Skeletal muscle tissue (tissue), 4 donors: ENCODE measurements around the gene HDAC3. TPM values are rescaled to one million over a fixed set of nuclear protein-coding genes. Genes with fewer than 3 reads are reported as not detected.

Experiments
- H3K27ac ChIP-seq: one replicate; pipeline ENCODE4 v1.7.0; 2013; ENCODE audit warnings: mild to moderate bottlenecking, low read depth, low read length, inconsistent platforms
- H3K27me3 ChIP-seq, 3 donors: one replicate each; pipeline ENCODE4 v1.7.0; 2013; ENCODE audit warnings: low read length in 3 of 3; ENCODE audit not compliant: control insufficient read depth in 3 of 3, insufficient read depth in 3 of 3
- H3K36me3 ChIP-seq, 3 donors: one replicate each; pipeline ENCODE4 v1.7.0; 2013; ENCODE audit warnings: low read length in 3 of 3; ENCODE audit not compliant: control insufficient read depth in 3 of 3, insufficient read depth in 3 of 3
- H3K4me1 ChIP-seq, 3 donors: one replicate each; pipeline ENCODE4 v1.7.0; 2013; ENCODE audit warnings: low read length in 3 of 3, mild to moderate bottlenecking in 3 of 3; ENCODE audit not compliant: control insufficient read depth in 3 of 3, insufficient read depth in 3 of 3
- H3K4me3 ChIP-seq, 3 donors: one replicate each; pipeline ENCODE4 v1.7.0; 2013; ENCODE audit warnings: low read length in 3 of 3
- H3K9ac ChIP-seq, 3 donors: one replicate each; pipeline ENCODE4 v1.7.0; 2013; ENCODE audit warnings: low read length in 3 of 3, mild to moderate bottlenecking in 3 of 3, moderate library complexity in 2 of 3, low read depth in 1 of 3
- H3K9me3 ChIP-seq, 3 donors: one replicate each; pipeline ENCODE4 v1.7.0; 2013; ENCODE audit warnings: low read length in 3 of 3; ENCODE audit not compliant: control insufficient read depth in 3 of 3
- total RNA-seq: library from RNA; depleted of rRNA; stranded (reverse); fragments of >200 nt; gene quantifications from one replicate; pipeline ENCODE4 v1.2.3, GENCODE V29; 2014
- donor health status: Osteomylitis.

HDAC3 gene
- total RNA-seq, 1 donor from 2014 or later = 40.7 TPM

DNA sequence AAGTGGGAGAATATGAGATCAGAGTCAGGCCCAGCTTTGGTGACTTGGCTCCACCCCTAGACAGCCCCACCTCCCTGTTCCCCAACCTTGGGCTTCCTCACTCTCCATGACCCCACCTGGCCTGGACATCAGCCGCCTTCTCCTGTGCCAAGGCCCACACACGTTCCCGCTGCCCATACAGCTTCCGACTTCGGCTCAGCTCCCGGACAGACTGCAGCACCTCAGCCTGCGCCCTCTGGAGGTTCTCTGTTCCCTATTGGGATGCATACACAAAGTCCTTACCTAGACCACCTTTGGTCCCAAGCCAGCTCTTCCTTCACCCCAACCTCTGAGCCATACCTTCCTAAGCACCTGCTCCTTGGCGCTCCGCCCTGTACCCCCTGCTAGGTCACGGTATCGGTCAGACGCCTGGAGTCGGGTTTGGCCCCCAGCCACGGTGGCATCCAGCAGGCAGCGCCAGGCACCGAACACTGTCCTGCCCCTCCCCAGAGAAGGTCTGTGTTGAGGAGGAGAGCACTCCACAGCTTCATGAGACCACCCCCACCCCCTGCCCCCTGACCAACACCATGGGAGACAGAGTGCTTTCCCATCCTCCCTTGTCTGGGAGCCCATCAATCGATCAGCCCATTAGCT is 12.5 kb upstream of the HDAC3 start:
- Histone ChIP-seq H3K36me3 (peaks cover 0 to 16% (median 0%) of the 10 kb centered on the region in 3 donors), H3K27me3 (peaks cover 0 to 6% (median 4%) of the 10 kb centered on the region in 3 donors), H3K27ac (no peak overlapping the region), H3K9ac (no peak overlapping the region), H3K4me3 (no peak overlapping the region), H3K9me3 (no peaks in the 10 kb centered on the region), H3K4me1 (peaks cover 0 to 11% (median 6%) of the 10 kb centered on the region in 3 donors)

- Histone ChIP-seq H3K27me3 (peaks cover 0 to 6% (median 4%) of the 10 kb centered on the region in 3 donors), H3K4me1 (peaks cover 0 to 11% (median 6%) of the 10 kb centered on the region in 3 donors), H3K27ac (no peak overlapping the region), H3K36me3 (peaks cover 0 to 16% (median 0%) of the 10 kb centered on the region in 3 donors), H3K4me3 (no peak overlapping the region), H3K9me3 (no peaks in the 10 kb centered on the region), H3K9ac (no peak overlapping the region)
Measured at GRCh38 chr5:141647851-141648250, 11.2 kb upstream of the HDAC3 start.

DNA sequence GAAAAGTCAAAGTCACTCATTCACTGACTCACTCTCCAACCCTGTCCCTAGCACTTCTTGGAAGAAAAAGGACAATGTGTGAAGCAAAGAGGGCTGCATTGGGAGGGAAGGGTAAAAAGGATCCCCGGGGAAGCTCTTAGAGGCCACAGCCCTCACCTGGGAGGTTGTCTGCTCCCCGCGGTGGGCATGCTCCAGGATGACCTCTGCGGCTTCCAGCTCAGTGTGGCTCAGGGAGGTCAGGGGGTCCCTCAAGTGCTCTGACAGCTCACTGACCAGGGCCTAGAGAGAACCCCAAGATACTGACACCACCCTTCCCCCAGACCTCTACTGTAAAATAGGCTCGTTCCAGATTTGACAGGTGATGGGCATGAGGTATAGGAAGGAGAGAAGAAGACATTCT is 10.6 kb upstream of the HDAC3 start:
- Histone ChIP-seq H3K4me1 (peaks cover 0 to 11% (median 6%) of the 10 kb centered on the region in 3 donors), H3K9ac (no peak overlapping the region), H3K36me3 (peaks cover 0 to 16% (median 0%) of the 10 kb centered on the region in 3 donors), H3K4me3 (no peak overlapping the region), H3K27me3 (peaks cover 0 to 6% (median 4%) of the 10 kb centered on the region in 3 donors), H3K27ac (no peak overlapping the region), H3K9me3 (no peaks in the 10 kb centered on the region)

DNA sequence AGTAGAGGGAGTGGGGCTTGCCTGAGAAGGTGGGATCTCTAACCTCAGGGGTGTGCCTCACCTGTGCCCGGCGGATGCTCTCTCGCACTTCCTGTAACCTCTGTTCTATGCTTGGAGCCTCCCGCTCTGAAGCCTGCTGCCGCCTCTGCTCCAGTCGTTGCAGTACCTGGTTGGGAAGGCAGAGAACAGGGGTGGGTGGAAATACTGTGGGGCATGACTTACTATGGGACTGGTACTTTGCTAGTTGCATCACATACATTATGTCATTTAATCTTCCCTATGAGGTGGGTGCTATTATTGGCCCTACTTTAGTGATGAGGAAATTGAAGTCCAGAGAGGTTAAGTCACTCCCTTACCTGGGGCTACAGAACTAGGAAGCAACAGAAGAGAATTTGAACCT is 9.4 kb upstream of the HDAC3 start:
- H3K27me3 ChIP-seq = peaks cover 0 to 6% (median 4%) of the 10 kb centered on the region in 3 donors
- H3K4me3 ChIP-seq = no peak overlapping the region
- peaks cover 0 to 6% (median 3%) of the 10 kb centered on the region in 3 donors for H3K4me1 ChIP-seq
- no peak overlapping the region for H3K9ac ChIP-seq
- H3K27ac ChIP-seq = no peak overlapping the region
- H3K9me3 ChIP-seq = no peaks in the 10 kb centered on the region
- peaks cover 0 to 16% (median 0%) of the 10 kb centered on the region in 3 donors for H3K36me3 ChIP-seq

DNA sequence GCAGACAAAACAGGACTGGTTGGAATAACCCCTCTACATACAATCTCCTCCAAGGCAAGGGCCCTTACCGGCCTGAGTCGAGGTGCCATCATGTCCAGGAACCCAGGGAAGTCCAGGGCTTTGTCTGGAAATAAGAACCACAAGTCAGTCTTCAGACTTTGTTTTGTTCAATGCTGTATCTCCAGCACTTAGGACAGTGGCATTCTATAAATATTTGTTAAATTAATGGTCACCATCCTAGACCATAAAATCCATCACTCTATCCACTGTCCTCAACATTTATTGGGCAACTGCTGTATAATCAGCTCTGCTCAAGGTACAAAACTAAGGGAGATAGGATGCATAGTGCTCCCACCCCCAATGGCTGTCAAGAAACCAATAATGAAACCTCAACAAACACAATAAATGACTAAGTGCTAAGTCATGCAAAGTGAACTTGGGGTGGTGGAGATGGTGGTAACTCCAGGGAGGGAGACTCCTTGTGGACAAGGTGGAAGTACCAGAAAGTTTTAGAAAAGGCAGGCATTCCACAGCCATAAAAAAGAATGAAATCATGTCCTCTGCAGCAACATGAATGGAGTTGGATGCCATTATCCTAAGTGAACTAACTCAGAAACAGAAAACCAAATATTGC is 5.1 kb upstream of the HDAC3 start:
- peaks cover 8 to 17% (median 13%) of the 10 kb centered on the region in 3 donors for H3K4me1 ChIP-seq
- H3K27me3 ChIP-seq = peaks cover 0 to 16% (median 12%) of the 10 kb centered on the region in 3 donors
- H3K9ac ChIP-seq = no peak overlapping the region
- no peak overlapping the region for H3K4me3 ChIP-seq
- no peak overlapping the region for H3K27ac ChIP-seq
- no peaks in the 10 kb centered on the region for H3K9me3 ChIP-seq
- peaks cover 0 to 14% (median 0%) of the 10 kb centered on the region in 3 donors for H3K36me3 ChIP-seq

- Histone ChIP-seq H3K36me3 (peaks cover 0 to 8% (median 2%) of the 10 kb centered on the region in 3 donors), H3K9me3 (no peaks in the 10 kb centered on the region), H3K4me3 (no peak overlapping the region), H3K9ac (no peak overlapping the region), H3K27ac (no peak overlapping the region), H3K27me3 (peaks cover 0 to 16% (median 12%) of the 10 kb centered on the region in 3 donors), H3K4me1 (peaks cover 13 to 24% (median 18%) of the 10 kb centered on the region in 3 donors)
Measured at GRCh38 chr5:141640698-141641097, 4.0 kb upstream of the HDAC3 start.

- Histone ChIP-seq H3K36me3 (peaks cover 0 to 7% (median 2%) of the 10 kb centered on the region in 3 donors), H3K9me3 (no peaks in the 10 kb centered on the region), H3K27ac (no peak overlapping the region), H3K9ac (no peak overlapping the region), H3K27me3 (peaks cover 0 to 16% (median 12%) of the 10 kb centered on the region in 3 donors), H3K4me3 (no peak overlapping the region), H3K4me1 (peaks cover 20 to 31% (median 24%) of the 10 kb centered on the region in 3 donors)
Measured at GRCh38 chr5:141640051-141640415, 3.4 kb upstream of the HDAC3 start.

DNA sequence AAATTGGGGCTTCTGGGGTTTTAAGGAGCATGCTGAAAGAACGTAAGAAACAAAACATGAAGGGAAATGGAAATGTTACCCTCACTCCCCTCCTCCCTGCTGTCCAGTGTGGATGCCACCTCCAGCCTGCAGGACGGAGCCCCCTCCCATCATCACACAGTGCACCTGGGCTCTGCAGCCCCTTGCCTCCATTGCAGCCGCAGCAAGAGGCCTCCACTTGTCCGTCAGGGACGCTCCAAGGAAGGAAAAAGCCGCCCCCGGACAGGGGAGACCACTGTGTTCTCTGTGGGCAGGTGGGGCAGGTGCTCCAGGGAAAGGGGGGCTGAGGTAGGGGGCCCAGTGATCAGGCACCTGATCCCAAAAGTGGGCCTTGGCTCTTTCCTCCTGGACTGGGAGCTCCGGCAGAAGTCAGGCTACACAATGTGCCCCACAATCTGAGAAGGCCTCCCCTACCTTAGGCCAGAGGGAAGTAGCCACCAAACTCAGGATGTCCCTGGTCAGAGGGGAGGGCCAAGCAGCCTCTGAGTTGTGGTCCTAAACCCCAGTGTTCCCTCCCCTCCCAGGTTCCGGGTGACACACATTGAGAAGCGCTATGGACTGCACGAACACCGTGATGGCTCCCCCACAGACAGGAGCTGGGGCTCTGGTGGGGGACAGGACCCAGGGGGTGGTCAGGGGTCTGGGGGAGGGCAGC is 2.9 kb upstream of the HDAC3 start:
- Histone ChIP-seq H3K9me3 (no peaks in the 10 kb centered on the region), H3K27ac (no peak overlapping the region), H3K36me3 (peaks cover 0 to 6% (median 6%) of the 10 kb centered on the region in 3 donors), H3K9ac (no peak overlapping the region), H3K27me3 (peaks cover 0 to 16% (median 12%) of the 10 kb centered on the region in 3 donors), H3K4me1 (peaks cover 25 to 35% (median 25%) of the 10 kb centered on the region in 3 donors), H3K4me3 (no peak overlapping the region)

DNA sequence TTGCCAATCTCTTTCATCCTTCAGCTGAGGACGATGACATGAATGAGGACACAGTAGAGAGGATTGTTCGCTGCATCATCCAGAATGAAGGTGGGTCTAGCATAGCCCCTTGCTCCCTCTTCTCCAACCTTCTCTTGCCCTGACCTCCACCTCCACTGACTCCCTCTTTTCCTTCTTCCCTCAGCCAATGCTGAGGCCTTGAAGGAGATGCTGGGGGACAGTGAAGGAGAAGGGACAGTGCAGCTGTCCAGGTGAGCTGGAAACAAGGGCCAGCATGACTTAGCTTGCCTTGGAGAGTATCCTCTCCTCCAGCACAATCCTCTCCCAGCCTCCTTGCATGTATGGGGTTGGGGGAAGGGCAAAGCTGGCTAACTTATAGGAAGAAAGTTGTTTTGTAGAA is 2.1 kb upstream of the HDAC3 start:
- Histone ChIP-seq H3K27me3 (peaks cover 0 to 16% (median 12%) of the 10 kb centered on the region in 3 donors), H3K27ac (no peak overlapping the region), H3K36me3 (peaks cover 0 to 7% (median 6%) of the 10 kb centered on the region in 3 donors), H3K9me3 (no peaks in the 10 kb centered on the region), H3K4me3 (no peak overlapping the region), H3K4me1 (peaks cover 25 to 35% (median 25%) of the 10 kb centered on the region in 3 donors), H3K9ac (no peak overlapping the region)
